SKM-1 (cell line): Measurements from ENCODE around the gene TAF8.
"Not testable (repeated sequence)": the region's sequence is repeated elsewhere in the genome, so short reads cannot be mapped to it uniquely, and the experiment has no call there.

Experiments used
- DNase-seq: peaks from one replicate; lab custom pipeline; 2025; ENCODE audit not compliant: unreplicated experiment; lab: John Stamatoyannopoulos, UW

The TAF8 gene, protein sequence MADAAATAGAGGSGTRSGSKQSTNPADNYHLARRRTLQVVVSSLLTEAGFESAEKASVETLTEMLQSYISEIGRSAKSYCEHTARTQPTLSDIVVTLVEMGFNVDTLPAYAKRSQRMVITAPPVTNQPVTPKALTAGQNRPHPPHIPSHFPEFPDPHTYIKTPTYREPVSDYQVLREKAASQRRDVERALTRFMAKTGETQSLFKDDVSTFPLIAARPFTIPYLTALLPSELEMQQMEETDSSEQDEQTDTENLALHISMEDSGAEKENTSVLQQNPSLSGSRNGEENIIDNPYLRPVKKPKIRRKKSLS

GRCh38 chr6:42050297-42051267 lies at the start of gene TAF8:
TSS of gene TAF8 (plus strand) at chr6:42050524. CDS start at chr6:42050542, 18 bp downstream.
- DNase-seq: peak; percentile 79

GRCh38 chr6:42001506-42001905 lies 48.8 kb upstream of the TAF8 start:
- DNase-seq: no peak

DNA sequence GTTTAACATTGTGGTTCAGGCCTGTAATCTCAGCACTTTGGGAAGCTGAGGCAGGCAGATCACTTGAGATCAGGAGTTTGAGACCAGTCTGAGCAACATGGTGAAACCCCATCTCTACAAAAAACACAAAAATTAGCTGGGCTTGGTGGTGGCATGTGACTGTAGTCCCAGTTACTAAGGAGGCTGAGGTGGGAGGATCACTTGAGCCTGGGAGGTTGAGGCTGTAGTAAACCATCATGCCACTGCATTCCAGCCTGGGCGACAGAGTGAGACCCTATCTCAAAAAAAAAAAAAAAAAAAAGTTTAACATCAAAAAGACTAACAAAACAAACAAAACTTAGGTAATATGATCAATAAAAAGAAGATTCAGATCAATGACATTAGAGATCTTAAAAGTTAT lies 46.7 kb upstream of the TAF8 start:
- not testable (repeated sequence) for DNase-seq

DNA sequence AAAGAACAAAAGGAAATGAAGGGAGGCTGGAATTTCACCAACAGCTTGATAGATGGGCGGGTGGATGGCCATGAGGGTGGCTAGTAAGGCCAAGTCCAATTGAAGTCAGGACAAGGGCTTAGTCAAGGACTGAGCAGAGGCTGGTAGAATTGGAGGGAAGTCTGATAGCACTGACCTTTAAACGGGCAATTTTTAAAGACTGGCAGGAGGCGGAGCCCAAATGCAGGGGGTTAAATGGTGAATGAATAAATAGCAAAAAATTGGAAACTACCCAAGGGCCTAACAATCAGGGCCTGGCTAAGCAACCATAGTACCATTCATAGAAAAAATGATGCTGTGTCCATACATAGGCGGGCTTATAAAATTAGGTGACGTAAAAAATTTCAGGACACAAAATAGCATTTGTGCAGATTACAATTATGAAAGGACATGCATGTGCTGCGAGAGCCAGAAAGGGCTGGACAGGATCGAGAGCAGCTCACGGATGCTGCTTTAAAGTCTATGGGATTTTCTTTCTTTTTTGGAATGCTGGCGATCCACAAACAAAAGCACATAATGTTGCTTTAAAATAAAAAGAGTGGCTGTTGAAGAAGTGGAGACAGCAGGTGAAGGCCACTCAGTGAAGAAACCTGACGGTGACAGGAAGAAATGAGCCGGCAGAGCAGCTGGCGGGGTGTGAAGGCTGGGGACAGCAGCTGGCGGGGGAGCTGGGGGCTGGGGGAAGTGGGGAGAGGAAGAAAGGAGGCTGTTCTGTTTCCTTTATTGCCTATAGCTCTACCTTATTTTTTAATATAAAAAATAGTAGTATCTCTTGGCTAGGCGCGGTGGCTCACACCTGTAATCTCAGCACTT lies 42.8 kb upstream of the TAF8 start:
- no peak for DNase-seq

DNA sequence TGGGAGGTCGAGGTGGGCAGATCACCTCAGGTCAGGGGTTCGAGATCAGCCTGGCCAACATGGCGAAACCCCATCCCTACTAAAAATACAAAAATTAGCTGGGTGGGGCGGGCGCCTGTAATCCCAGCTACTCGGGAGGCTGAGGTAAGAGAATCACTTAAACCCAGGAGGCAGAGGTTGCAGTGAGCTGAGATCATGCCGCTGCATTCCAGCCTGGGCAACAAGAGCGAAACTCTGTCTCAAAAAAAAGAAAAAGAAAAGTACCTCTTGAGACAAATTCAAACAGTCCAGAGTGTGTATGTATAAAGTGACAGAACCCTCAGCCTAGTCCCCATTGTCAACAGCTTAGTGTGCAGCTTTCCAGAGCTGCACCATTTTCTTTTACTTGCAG lies 42.2 kb upstream of the TAF8 start:
- not testable (repeated sequence) for DNase-seq

GRCh38 chr6:42009844-42010184 lies 40.5 kb upstream of the TAF8 start:
- no peak for DNase-seq

DNA sequence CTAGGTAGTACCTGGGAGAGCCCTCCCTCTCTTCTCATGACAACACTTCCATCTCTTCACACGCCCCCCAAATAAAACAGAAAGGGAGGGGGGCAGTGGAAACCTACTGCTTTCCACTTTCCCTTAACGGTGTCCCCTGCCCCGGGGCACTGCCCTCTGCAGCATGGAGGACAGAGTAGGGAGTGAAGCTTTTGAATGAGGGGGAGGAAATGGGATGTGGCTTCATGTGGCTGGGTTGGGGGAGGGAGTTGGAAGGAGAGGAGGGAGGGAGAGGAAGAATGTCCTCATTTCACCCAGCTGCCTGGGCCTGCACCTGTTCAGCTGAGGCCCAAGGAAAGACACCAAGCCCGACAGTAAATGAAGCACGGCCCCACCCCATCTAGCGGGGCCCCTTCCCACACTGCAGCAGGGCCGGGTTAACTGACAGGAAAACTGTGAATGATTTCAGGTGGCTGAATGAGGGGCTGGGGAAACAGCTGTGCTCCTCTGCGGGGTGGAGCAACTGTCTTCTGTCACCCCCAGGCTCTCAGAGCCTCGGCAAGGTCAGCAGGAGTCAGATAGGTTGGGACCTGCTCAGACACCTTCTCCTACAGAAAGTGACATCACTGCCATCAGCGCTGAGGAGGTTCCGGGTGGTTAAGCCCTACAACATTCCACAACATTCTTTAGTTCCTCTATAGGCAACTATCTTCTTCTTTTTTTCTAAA lies 40.0 kb upstream of the TAF8 start:
- peak; percentile 38 for DNase-seq

- DNase-seq: no peak
Observed at GRCh38 chr6:42010909-42011308, 39.4 kb upstream of the TAF8 start.

DNA sequence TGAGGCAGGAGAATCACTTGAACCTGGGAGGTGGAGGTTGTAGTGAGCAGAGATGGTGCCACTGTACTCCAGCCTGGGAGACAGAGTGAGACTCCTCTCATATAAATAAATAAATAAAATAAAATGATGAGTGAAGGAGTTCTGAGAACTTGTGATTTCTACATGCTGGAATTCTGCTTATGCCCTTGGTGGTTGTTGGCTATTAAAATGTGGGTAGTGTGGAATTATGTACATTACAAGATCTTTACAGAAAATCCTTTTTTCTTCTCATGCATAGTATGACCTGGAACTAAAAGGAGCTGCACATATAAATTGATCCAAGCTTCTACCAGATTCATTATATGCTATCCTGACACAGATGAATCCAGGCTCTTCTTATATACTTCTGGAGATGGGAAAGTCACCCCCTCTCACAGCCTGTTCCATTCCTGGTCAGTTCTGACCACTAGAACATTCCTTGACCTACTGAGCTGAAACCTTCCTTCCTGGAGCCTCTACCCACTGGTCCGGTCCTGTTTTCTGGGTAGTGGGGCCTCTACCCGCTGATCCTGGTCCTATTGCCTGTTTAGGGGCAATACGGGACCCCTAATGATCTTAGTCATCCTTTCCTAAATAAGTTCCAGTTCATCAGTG lies 37.7 kb upstream of the TAF8 start:
- no peak for DNase-seq

DNA sequence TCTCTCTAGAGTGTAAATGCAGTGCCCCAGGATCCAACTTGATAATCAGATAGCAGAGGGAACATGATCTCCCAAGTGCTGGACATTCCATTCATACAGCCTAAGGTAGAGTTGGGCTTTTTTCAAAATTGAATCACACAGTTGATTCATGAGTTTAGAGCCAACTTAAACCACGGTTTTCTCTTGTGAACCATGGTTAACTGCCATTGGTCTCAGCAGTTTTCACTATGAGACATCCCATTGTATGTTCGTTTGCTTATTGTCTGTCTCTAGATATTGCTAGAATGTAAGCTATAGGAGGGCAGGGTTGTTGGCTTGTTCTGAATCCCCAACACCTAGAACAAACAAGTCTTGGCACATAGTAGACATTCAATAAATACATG lies 37.2 kb upstream of the TAF8 start:
- DNase-seq: no peak

DNA sequence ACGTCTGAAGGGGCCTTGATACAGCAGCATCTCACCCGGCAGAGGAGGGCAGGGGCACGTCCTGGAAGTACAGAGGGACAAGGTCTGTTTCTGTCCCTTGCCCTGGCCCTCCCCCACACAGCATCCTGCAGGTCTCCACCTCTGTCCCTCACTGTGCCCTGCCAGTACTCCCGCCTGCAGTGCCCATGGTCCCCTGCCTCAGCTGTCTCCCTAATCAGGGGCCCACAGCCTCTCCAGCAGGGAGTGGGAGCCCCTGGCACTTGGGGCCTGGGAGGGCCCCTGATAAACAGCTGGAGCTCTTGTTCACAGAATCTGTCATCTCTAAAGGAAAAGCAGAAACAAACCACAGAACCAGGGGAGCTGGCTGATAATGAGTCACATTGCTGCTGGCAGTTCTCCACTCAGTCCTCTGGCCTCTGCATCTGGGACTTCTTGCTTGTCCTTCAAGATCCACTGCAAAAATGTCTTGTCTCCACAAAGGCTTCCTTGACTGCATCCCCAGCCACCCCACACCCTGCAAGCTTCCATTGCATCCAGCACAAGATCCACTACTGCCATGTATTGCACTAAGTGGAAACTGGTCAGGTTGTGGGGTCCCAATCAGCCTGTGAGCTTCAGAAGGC lies 33.2 kb upstream of the TAF8 start:
- DNase-seq: no peak

DNA sequence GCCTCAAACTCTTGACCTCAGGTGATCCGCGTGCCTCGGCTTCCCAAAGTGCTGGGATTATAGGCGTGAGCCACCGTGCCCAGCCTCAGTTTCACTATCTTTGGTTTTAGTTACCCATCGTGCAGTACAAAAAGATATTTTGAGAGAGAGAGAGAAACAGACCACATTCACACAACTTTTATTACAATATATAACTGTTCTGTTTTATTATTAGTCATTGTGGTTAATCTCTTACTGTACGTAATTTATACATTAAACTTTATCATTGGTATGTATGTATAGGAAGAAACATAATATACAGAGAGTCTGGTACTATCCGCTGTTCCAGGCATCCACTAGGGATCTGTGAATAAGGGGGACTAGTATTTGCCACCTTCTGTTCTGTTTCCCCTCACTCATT lies 29.4 kb upstream of the TAF8 start:
- DNase-seq: no peak

GRCh38 chr6:42021847-42022754 lies 28.2 kb upstream of the TAF8 start:
- no peak for DNase-seq

DNA sequence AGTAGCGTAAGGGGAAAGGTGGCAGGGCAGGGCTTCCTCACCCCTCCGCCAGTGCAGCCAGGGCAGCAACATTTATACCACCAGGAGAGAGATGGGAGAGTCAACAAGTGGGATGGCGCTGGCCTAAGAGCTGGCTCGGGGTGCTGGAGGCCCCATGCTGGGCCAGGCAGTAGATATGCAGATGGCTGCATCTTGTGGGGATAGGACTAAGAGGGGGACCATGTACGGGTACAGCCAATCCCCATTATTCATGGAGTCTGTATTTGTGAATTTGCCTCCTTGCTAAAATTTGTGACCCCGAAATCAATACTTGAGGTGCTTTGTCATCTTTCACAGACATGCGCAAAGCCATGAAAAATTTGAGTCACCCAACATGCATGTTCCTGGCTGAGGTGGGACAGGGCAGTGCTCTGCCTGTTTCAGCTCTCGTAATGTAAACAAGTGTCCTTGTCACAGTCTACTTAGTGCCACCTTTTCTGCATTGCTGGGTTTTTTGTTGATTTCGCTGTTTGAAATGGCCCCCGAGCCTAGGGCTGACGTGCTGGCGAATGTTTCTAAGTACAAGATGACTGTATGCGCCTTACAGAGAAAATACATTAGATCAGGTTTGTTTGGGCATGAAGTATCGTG lies 27.5 kb upstream of the TAF8 start:
- no peak for DNase-seq

DNA sequence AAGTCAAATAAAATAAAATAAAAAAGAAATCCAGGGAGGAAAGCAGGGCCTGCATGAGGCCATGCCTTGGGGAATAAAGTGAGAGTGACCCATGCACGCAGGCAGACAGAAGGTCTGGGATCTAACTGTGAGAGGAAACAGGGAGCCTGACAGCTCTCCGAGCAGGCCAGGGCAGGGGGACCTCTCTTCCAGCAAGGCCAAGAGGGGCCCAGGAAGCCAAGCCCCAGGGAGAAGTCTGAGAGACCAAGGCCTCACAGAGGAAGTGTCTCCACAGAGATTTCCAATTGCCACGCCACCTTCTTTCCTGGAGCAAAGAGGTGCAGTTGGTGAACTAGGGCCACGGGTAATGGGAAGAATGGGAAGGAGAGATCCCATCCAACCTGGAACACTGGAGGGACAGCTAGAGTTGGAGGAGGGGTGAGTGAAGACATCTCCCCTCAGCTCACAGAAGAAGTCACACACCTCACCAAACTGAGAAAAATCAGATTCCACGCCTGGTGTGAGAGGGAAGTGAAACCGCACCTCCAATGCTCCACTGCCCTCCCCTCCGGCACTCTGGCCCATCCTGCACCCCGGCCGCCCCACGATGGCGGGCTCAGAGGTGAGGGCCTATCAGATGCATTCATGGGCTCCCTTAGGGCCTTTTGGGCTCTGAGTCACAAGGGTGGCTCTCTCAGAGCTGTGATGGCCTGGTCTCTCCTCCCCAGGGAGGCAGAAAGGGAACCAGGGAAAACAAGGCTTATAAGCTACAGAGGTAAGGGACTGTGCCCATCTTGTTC lies 25.1 kb upstream of the TAF8 start:
- DNase-seq: no peak

GRCh38 chr6:42025845-42026243 lies 24.5 kb upstream of the TAF8 start:
- DNase-seq: no peak

DNA sequence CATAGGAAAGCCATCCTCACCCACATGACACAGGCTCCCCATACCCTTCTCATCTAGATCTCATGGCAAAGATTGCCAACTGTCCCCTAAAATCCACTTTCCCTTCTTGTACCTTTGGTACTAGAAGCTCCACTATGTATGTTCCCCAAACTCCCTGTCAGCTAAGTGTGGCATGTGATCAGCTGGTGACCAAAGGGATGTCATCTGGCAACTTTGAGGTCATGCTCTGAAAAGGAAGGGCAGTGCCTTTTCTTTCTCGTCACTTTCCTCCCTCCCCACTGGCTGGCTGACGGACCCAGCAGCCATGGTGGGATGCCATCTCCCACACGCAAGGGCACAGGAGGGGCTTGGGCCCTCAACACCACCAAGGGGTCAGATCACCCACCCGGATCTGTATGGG lies 23.8 kb upstream of the TAF8 start:
- no peak for DNase-seq
